Stomach (tissue), 9 donors: ENCODE measurements around the gene SMCHD1. TPM values are rescaled to one million over a fixed set of nuclear protein-coding genes. Genes with fewer than 3 reads are reported as not detected.
"Not testable (repeated sequence)": the region's sequence is repeated elsewhere in the genome, so short reads cannot be mapped to it uniquely, and the experiment has no call there.

Source experiments
- DNase-seq, 2 donors: peaks; one replicate each; pipeline versions ENCODE4 v3.0.0 to v3.0.0-alpha.2; 2013 to 2019
- H3K27ac ChIP-seq, 5 donors: fragments of 200-600 bp in 4 of 5; sonication (generic) in 4 of 5; one replicate each; pipeline ENCODE4 v1.5.1; 2013 to 2019; ENCODE audit warnings: mild to moderate bottlenecking in 1 of 5, moderate library complexity in 1 of 5
- H3K27me3 ChIP-seq, 3 donors: fragments of 200-600 bp; sonication (generic); one replicate each; pipeline ENCODE4 v1.5.1; 2017 to 2019; ENCODE audit warnings: mixed run types in 1 of 3
- H3K36me3 ChIP-seq, 4 donors: fragments of 200-600 bp; sonication (generic); 1 replicate in 3 of 4; 2 replicates in 1 of 4; pipeline ENCODE4 v1.5.1; 2016 to 2019
- H3K4me1 ChIP-seq, 4 donors: fragments of 200-600 bp; sonication (generic); one replicate each; pipeline ENCODE4 v1.5.1; 2016 to 2019
- H3K4me3 ChIP-seq, 4 donors: fragments of 200-600 bp; sonication (generic) in 3 of 4; one replicate each; pipeline ENCODE4 v1.5.1; 2016 to 2019; ENCODE audit warnings: mild to moderate bottlenecking in 1 of 4
- H3K9me3 ChIP-seq, 4 donors: fragments of 200-600 bp; sonication (generic); one replicate each; pipeline ENCODE4 v1.5.1; 2016 to 2019
- CTCF ChIP-seq, 7 experiments: fragments of 450-650 bp in 4 of 7; fragments of 200-600 bp in 3 of 7; sonication (generic) in 3 of 7; IDR thresholded peaks; one replicate each; pipeline ENCODE4 v1.5.1; 2016 to 2019; ENCODE audit warnings: antibody characterized with exemption in 7 of 7, control low read depth in 2 of 7, mild to moderate bottlenecking in 1 of 7
- EP300 ChIP-seq: sonication (generic); formaldehyde crosslinking; IDR thresholded peaks from one replicate; pipeline ENCODE4 v1.6.1; 2017; ENCODE audit warnings: antibody characterized with exemption
- POLR2A ChIP-seq, 4 donors: fragments of 450-650 bp; IDR thresholded peaks; one replicate each; pipeline ENCODE4 v1.6.1; 2016; ENCODE audit warnings: antibody characterized with exemption in 4 of 4, control low read depth in 2 of 4, mild to moderate bottlenecking in 1 of 4, moderate library complexity in 1 of 4
- POLR2AphosphoS5 ChIP-seq, 3 donors: sonication (generic); formaldehyde crosslinking; IDR thresholded peaks; one replicate each; pipeline ENCODE4 v1.6.1; 2016; ENCODE audit warnings: antibody characterized with exemption in 3 of 3
- WGBS, 5 donors: extraction: QIAGEN DNeasy Blood & Tissue Kit in 3 of 5; methylation state at CpG; one replicate each; pipeline versions ENCODE4 v1.1.5 to v1.1.7; 2013 to 2018; 5-methylcytosine and 5-hydroxymethylcytosine counted together
- intact Hi-C: fragments of 100-400 bp; cut with DNase I; formaldehyde crosslinking; loops from one replicate; pipeline ENCODE4 v1.15.1; 2023; ENCODE audit warnings: low total_unique reads
- polyA plus RNA-seq, 3 donors: library from polyadenylated mRNA; stranded (reverse); fragments of 200-250 nt; gene quantifications; one replicate each; pipeline ENCODE4 v1.2.3, GENCODE V29; 2013
- total RNA-seq, 5 donors: library from RNA; depleted of rRNA; stranded (reverse); fragments of >200 nt; gene quantifications; one replicate each; pipeline versions ENCODE4 v1.1.0 to v1.2.3, GENCODE V29; 2014 to 2016
- donor health status: healthy with polysubstance abuse.
- donor health status: Bipolar disorder and iron deficiency.
- donor health status: healthy.

The SMCHD1 gene
- total and polyA plus RNA-seq, 8 donors: 5.0 to 377 (median 61.2) TPM

- H3K27me3 ChIP-seq: no peaks in the 10 kb centered on the region
- no peak for TF ChIP-seq POLR2AphosphoS5 (IDR thresholded peaks at IDR 0.05)
- TF ChIP-seq CTCF (IDR thresholded peaks at IDR 0.05): no peak
- no peak for TF ChIP-seq POLR2A (IDR thresholded peaks at IDR 0.05)
- no peak for TF ChIP-seq EP300
- peaks cover 12 to 80% (median 72%) of the 10 kb centered on the region in 4 donors for H3K36me3 ChIP-seq
- intact Hi-C loops: no loop called here
- H3K27ac ChIP-seq: no peak overlapping the region
- WGBS, 5 donors: 92 to 100% (median 95%) methylated on average over 1 of the region's 1 CpG
- no peak for DNase-seq
- H3K4me3 ChIP-seq: no peak overlapping the region
- peaks cover 0 to 7% (median 0%) of the 10 kb centered on the region in 4 donors for H3K4me1 ChIP-seq
- no peaks in the 10 kb centered on the region for H3K9me3 ChIP-seq
These were observed 142.4 kb downstream of the SMCHD1 start for GRCh38 chr18:2797951-2798350.

GRCh38 chr18:2799369-2799768 is 143.8 kb downstream of the SMCHD1 start:
- Histone ChIP-seq H3K27me3 (no peaks in the 10 kb centered on the region), H3K27ac (no peak overlapping the region), H3K36me3 (peaks cover 12 to 82% (median 68%) of the 10 kb centered on the region in 4 donors), H3K4me3 (no peak overlapping the region), H3K4me1 (peaks cover 0 to 7% (median 0%) of the 10 kb centered on the region in 4 donors), H3K9me3 (no peaks in the 10 kb centered on the region)
- TF ChIP-seq POLR2AphosphoS5 (IDR thresholded peaks at IDR 0.05) (no peak), EP300 (no peak), POLR2A (IDR thresholded peaks at IDR 0.05) (no peak), CTCF (IDR thresholded peaks at IDR 0.05) (no peak)
- 34 to 59% (median 44%) methylated on average over 2 of the region's 2 CpGs for WGBS, 5 donors
- intact Hi-C loops: no loop called here
- DNase-seq: no peak

DNA sequence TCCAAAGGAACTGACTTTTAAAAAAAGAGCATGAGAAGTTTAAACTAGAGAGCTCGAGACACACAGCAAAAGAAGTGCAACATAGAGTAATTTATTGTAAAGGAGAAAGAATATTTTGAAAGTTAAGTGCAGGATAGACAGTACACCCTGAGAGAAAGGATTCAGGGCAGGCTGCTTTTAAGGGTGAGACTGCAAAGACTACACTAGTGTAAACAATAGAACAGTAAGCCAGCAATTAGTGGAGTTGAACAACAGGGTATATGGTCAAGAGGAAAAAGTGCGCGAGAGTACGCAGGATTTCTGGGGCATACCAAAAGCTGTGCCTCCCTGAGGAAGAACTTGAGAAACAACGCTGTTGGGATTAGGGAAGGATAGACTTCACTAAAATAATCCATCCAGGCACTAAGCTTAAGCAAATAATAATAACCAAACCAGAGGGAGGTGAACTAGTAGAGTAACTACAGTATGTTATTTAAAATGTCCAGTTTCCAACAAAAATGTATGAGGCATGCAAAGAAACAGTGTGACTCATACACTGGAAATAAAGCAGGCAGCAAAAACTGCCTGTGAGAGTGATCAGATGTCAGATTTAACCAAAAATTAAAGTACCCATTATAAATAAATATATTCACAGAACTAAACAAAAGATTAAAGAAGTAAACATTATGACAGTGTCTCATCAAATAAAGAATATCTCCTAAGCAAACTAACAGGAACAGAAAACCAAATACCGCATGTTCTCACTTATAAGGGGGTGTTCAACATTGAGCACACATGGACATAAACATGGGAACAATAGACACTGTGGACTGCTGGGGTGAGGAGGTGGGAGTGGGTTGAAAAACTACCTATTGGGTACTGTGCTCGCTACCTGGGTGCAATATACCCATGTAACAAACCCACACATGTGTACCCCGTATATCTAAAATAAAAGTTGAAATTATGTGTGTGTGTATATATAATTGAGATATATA is 150.7 kb downstream of the SMCHD1 start:
- DNase-seq: no peak
- no peak for TF ChIP-seq POLR2A (IDR thresholded peaks at IDR 0.05)
- TF ChIP-seq EP300: no peak
- no peak for TF ChIP-seq CTCF (IDR thresholded peaks at IDR 0.05)
- TF ChIP-seq POLR2AphosphoS5 (IDR thresholded peaks at IDR 0.05): no peak

GRCh38 chr18:2808640-2809039 is 153.1 kb downstream of the SMCHD1 start:
- H3K27ac ChIP-seq, intact Hi-C loops, H3K4me3 ChIP-seq, H3K4me1 ChIP-seq, DNase-seq, H3K27me3 ChIP-seq: not testable (repeated sequence)
- Histone ChIP-seq H3K9me3 (peaks cover 0 to 32% (median 21%) of the 10 kb centered on the region in 4 donors), H3K36me3 (peaks cover 0 to 18% (median 11%) of the 10 kb centered on the region in 4 donors)
- WGBS, 5 donors: 56 to 80% (median 70%) methylated on average over 2 of the region's 2 CpGs

More for the DNA sequence above, 150.7 kb downstream of the SMCHD1 start:
- Histone ChIP-seq H3K9me3 (peaks cover 0 to 19% (median 13%) of the 10 kb centered on the region in 4 donors), H3K27me3 (no peaks in the 10 kb centered on the region), H3K4me1 (peaks cover 0 to 8% (median 0%) of the 10 kb centered on the region in 4 donors), H3K27ac (no peak overlapping the region), H3K4me3 (no peak overlapping the region), H3K36me3 (peaks cover 0 to 37% (median 27%) of the 10 kb centered on the region in 4 donors)
- 78 to 87% (median 82%) methylated on average over 8 of the region's 8 CpGs for WGBS, 5 donors
- intact Hi-C loops: no loop called here

- H3K4me1 ChIP-seq, DNase-seq, intact Hi-C loops, H3K27me3 ChIP-seq, H3K27ac ChIP-seq, H3K4me3 ChIP-seq: not testable (repeated sequence)
- Histone ChIP-seq H3K9me3 (peaks cover 0 to 42% (median 26%) of the 10 kb centered on the region in 4 donors), H3K36me3 (peaks cover 0 to 12% (median 5%) of the 10 kb centered on the region in 4 donors)
- 80 to 100% (median 96%) methylated on average over 6 of the region's 6 CpGs for WGBS, 5 donors
These were observed 154.2 kb downstream of the SMCHD1 start for GRCh38 chr18:2809666-2810183.
